Left kidney (tissue), 8 donors: ENCODE data around the gene ORC3. TPM values are rescaled to one million over a fixed set of nuclear protein-coding genes. Genes with fewer than 3 reads are reported as not detected.

Source experiments
- DNase-seq: peaks from one replicate; pipeline ENCODE4 v3.0.0-alpha.2; 2013
- long read RNA-seq, 8 donors: transcript quantifications; one replicate each; lab custom pipeline, GENCODE V29; 2026
- polyA plus RNA-seq: library from polyadenylated mRNA; unstranded; fragments of 120-200 nt; gene quantifications from one replicate; pipeline ENCODE4 v1.2.1, GENCODE V29; 2013; ENCODE audit not compliant: insufficient read length

ORC3 gene
- 47.5 TPM for polyA plus RNA-seq
- long read RNA-seq, donor 1, partial matches to known transcripts = 0 of 4 reads
- long read RNA-seq, donor 1, other reads (novel, unspliced or antisense) = 0 of 4 reads
- long read RNA-seq, donor 2, partial matches to known transcripts = 10 of 42 reads
- long read RNA-seq, donor 2, other reads (novel, unspliced or antisense) = 30 of 42 reads
- long read RNA-seq, donor 3, partial matches to known transcripts = 6 of 8 reads
- long read RNA-seq, donor 3, other reads (novel, unspliced or antisense) = 0 of 8 reads
- long read RNA-seq, donor 4 = 0 reads
- long read RNA-seq, donor 5, transcript ORC3-202 (20 exons, 2,512 nt) = major isoform, 6 of 52 reads
- long read RNA-seq, donor 5, partial matches to known transcripts = 10 of 52 reads
- long read RNA-seq, donor 5, other reads (novel, unspliced or antisense) = 30 of 52 reads
- long read RNA-seq, donor 6, partial matches to known transcripts = 5 of 38 reads
- long read RNA-seq, donor 6, other reads (novel, unspliced or antisense) = 32 of 38 reads
- long read RNA-seq, donor 7, partial matches to known transcripts = 0 of 1 reads
- long read RNA-seq, donor 7, other reads (novel, unspliced or antisense) = 0 of 1 reads
- long read RNA-seq, donor 8, partial matches to known transcripts = 0 of 2 reads
- long read RNA-seq, donor 8, other reads (novel, unspliced or antisense) = 0 of 2 reads

DNA sequence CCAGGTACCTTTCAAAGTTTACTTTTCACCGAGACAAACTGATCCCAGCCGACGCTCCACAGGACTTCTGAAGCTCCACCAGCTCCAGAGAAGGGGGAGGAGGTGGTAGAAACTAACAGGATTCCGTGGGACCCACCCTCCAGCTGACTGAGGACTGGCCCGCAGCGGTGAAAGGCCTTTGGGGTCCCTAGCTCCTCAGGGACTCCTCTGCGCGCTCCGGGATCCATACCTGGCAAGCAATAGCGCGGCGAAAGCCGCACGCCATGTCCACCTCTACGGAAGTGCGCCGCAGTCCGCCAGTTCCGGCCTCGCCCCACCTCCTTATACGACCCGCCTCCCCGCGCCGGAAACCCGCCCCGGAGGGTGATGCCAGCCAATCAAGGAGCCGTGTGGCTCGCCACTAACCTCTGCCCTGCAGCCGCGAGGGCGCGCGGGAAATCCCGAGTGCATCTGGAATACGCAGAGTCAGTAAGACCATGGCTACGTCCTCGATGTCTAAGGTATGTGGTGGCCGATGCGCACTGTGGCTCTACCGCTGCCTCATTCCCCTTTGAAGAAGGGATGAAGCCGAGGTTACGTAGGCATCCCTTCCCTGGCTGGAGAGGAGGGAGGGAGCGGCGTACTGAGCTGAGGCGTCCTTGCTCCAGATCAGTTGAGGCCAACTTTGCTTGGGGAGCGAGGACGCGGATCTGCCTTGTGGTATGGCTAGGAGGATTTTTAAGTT, at the start of gene ORC3, which contains the start of gene RARS2:
TSS of gene ORC3 (plus strand) at position 443 of the 724 bp plus-strand sequence. CDS start at position 477, 34 bp downstream.
TSS of gene RARS2 (minus strand) at position 295 of the 724 bp plus-strand sequence. CDS start at position 265, 30 bp downstream.
- DNase-seq = peak; percentile 94

DNA sequence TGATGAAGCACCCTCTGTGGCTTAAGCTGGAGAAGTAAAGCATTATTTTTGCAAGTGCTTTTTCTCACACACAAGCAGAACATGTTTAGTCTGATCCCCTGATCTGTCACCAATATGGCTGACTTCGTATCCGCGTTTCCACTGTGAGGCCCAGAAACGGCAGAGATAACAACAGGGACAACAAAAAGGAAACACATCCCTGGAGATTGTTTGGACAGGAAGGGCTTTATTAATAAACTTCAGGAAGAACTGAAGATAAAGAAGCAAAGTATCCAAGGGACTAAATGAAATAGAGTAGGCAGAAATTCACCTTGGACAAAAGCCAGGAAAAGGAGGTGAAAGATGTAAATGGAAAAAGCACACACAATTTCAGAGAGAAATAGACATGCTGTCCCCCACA, 49.4 kb upstream of the ORC3 start:
- DNase-seq = peak; percentile 6

- DNase-seq = no peak
Measured at GRCh38 chr6:87541041-87541440, 48.9 kb upstream of the ORC3 start.

GRCh38 chr6:87541744-87542143, 48.2 kb upstream of the ORC3 start:
- no peak for DNase-seq

DNA sequence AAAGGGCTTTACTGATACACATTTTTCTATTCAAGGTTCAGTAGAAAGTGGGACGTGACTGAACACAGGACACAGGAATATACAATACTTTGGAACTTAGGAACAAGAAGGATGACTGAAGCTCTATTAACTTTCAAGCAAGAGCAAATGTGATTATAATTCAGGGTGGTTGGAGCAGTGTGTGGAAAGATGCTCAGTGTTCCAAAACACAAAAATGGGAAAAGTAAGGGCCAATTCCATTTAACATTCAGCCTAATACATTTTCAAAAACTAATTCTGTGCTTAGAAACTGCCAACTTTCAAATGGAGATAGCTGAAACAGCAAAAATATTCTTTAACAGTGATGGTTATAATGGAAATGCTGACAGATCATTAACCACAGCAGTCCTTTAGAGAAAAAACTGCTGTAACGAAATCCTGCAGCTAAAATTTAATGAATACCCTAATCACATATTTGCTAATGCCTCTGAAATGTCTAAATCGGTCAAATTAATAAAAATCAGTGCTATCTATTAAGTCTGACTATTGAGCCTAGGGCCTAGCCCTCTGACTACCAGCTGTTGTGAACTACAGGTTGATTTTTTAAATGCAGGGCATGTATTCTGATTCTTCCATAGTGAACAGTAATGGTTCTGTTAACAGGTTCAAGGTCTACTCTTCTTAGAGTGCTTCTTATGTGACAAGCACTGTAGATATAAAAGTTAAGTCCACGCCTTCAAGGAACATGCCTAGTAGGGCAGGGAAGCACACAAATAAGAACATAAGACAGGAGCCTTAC, 46.0 kb upstream of the ORC3 start:
- no peak for DNase-seq

DNA sequence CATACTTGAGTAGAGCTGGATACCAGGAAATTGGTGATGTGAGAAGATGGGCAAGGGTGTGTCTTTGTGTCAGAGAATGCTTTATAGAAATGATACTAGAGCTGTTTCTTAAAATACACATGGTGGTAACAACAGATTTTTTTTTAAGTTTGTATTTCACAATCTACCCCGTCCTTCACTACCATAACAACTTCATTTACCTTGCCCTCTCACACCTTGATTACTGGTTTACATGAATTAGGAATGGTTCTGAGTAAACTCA, 45.5 kb upstream of the ORC3 start:
- DNase-seq = no peak

GRCh38 chr6:87551799-87552198, 38.1 kb upstream of the ORC3 start:
- no peak for DNase-seq

- no peak for DNase-seq
Measured at GRCh38 chr6:87553159-87553765, 36.7 kb upstream of the ORC3 start.

DNA sequence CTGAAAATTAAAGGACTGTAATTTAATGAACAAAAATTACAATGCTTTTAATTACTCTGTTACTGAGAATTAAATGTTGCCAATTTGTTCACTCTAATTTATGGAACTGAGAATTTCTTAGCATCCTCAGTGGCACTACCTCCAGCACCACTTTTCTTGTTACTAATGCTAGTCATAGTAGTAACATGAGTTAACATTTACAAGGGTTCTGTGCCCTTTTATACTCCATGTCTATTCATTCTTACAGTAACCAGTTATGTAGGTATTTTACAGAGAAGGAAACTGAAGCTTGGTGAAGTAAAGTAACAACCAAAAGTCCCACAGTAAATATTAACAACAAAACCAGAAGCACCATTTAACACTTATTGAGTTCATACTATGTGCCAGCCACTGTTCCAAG, 34.4 kb upstream of the ORC3 start:
- no peak for DNase-seq

- no peak for DNase-seq
Measured at GRCh38 chr6:87558446-87558845, 31.5 kb upstream of the ORC3 start.

- no peak for DNase-seq
Measured at GRCh38 chr6:87561017-87561416, 28.9 kb upstream of the ORC3 start.

DNA sequence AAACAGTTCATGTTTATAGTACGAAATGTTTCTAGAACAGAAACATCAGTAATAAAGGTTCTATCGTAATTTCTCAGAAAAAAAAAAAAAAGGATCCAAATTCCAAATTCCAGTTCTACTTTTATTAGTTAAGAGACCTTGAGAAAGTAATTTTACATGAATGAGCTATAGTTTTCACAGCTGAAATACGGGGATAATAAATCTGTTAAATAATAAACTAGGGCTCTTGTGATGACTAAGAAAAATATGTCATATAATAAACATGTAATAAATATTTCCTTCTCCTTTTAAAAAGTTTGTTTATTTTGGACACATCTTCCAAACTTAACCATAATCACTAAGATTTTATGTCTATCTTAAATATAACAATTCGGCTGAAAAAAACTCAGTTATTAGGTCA, 17.9 kb upstream of the ORC3 start:
- peak; percentile 5 for DNase-seq

DNA sequence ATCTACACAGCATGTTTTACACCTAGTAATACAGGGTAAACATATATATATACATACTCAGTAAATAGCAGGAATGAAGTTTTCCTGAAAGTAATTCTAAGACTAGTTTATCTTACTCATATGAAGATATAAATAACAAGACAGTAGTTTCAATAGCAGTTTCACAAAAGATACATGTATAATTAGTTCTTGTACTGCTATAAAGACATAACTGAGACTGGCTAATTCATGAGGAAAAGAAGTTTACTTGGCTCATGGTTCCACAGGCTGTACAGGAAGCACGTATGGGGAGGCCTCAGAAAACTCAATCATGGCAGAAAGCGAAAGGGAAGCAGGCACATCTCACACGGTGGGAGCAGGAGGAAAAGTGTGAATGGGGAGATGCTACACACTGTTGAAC, 17.1 kb upstream of the ORC3 start:
- no peak for DNase-seq

DNA sequence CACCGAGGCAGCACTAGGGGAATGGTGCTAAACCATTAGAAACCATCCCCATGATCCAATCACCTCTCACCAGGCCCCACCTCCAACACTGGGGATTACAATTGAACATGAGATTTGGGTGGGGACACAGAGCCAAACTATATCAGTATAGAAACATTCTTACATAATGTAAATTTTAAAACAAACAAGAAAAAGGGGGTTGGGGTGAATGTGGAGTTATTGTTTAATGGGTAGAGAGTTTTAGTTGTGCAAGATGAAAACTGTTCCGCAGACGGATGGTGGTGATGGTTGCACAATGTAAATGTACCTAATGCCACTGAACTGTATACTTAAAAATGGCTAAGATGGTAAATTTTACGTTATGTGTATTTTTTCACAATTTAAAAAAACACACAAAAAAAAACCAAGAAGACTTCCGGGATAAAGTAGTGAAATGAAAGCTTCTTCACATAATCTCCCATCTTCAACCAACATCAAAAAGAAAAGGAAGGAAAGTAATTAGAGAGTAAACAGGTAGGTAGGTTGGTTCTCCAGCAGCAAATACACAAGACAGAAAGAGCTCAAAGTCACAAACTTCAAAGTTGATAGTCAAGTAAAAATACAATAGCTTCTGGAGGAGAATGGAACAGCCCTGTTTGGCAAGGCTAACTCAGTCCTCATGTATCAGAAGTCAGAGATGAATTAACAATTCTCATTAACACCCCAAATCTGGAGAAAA, 16.5 kb upstream of the ORC3 start:
- no peak for DNase-seq

- no peak for DNase-seq
Measured at GRCh38 chr6:87574237-87574804, 15.6 kb upstream of the ORC3 start.

DNA sequence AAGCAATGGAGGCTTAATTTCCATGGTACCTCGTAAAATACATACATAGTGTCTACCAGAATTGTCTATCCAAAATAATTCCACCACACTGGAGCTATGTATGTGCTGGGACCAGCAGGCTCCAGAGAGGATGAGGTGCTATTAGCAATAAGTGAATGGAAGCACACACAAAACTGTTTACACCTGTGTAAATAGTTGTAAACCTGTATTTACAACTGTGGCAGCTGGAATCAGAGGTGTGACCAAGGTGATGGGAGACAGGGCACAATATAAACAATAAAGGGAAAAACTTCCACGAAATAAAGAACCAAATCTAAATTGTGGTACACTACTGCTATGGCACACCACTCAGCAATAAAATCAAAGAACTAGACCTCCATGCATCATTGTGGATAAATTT, 14.5 kb upstream of the ORC3 start:
- no peak for DNase-seq

DNA sequence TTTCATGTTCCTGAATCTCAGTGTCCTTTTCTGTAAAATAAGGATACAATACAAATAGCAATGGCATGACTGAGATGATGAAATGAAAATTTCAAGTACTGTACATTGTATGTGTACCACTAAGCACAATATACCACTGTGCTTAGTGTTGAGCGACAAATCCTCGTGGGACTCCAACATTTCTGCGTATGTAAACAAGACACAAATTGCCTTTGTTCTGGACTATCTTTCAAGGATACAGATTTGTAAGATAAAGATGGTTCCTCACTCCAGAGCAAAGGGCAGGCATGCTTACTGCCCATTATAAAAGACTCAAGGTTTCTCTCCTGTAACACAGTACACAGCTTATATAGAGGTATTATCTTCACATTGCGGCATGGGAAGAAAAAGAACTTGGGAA, 6.1 kb upstream of the ORC3 start:
- DNase-seq = no peak

GRCh38 chr6:87586371-87587077, 3.4 kb upstream of the ORC3 start:
- DNase-seq = no peak

- DNase-seq = no peak
Measured at GRCh38 chr6:87588756-87589407, 1.1 kb upstream of the ORC3 start.
